HG03045 (cell line): ENCODE data around the gene PLGRKT.
"Not testable (repeated sequence)": the region's sequence is repeated elsewhere in the genome, so short reads cannot be mapped to it uniquely, and the experiment has no call there.

Experiments
- ATAC-seq: cut with Tn5 transposase; IDR thresholded peaks from one replicate; pipeline ENCODE4 v1.9.1; 2021; ENCODE audit warnings: mild to moderate bottlenecking, moderate library complexity; ENCODE audit not compliant: unreplicated experiment

The PLGRKT gene

GRCh38 chr9:5453004-5453403 is 15.3 kb upstream of the PLGRKT start:
- no peak for ATAC-seq

GRCh38 chr9:5452286-5452609 is 14.5 kb upstream of the PLGRKT start:
- ATAC-seq: no peak

GRCh38 chr9:5450359-5451091 is 12.8 kb upstream of the PLGRKT start, which contains the start of gene CD274:
TSS of gene CD274 (plus strand) at chr9:5450542. CDS start at chr9:5456114, 5,572 bp downstream.
- ATAC-seq: peak; percentile 70

GRCh38 chr9:5449521-5450358 is 12.0 kb upstream of the PLGRKT start:
- ATAC-seq: no peak

- no peak for ATAC-seq
These were observed 11.0 kb upstream of the PLGRKT start for GRCh38 chr9:5448461-5449435.

- ATAC-seq: no peak
These were observed 10.3 kb upstream of the PLGRKT start for GRCh38 chr9:5448016-5448415.

GRCh38 chr9:5447337-5447736 is 9.6 kb upstream of the PLGRKT start:
- no peak for ATAC-seq

- ATAC-seq: no peak
These were observed 8.9 kb upstream of the PLGRKT start for GRCh38 chr9:5446451-5447236.

GRCh38 chr9:5445886-5446285 is 8.2 kb upstream of the PLGRKT start:
- no peak for ATAC-seq

- ATAC-seq: not testable (repeated sequence)
These were observed 7.4 kb upstream of the PLGRKT start for GRCh38 chr9:5445096-5445495.

- ATAC-seq: no peak
These were observed 6.1 kb upstream of the PLGRKT start for GRCh38 chr9:5443850-5444249.

GRCh38 chr9:5442400-5443011 is 4.8 kb upstream of the PLGRKT start:
- ATAC-seq: no peak

GRCh38 chr9:5441043-5441442 is 3.3 kb upstream of the PLGRKT start:
- ATAC-seq: no peak

GRCh38 chr9:5440426-5440825 is 2.7 kb upstream of the PLGRKT start:
- no peak for ATAC-seq

- peak; percentile 58 for ATAC-seq
These were observed 807 bp upstream of the PLGRKT start for GRCh38 chr9:5438301-5439162.

GRCh38 chr9:5436441-5436840 is 1.3 kb downstream of the PLGRKT start:
- ATAC-seq: no peak

- ATAC-seq: no peak
These were observed 1.8 kb downstream of the PLGRKT start for GRCh38 chr9:5435912-5436311.

- not testable (repeated sequence) for ATAC-seq
These were observed 3.6 kb downstream of the PLGRKT start for GRCh38 chr9:5433841-5434810.
